HepG2 (cell line): ENCODE measurements around the gene SPOP. TPM values are rescaled to one million over a fixed set of nuclear protein-coding genes. Genes with fewer than 3 reads are reported as not detected.

Source experiments
- CC2D1A ChIP-seq: sonication (generic); formaldehyde crosslinking; IDR thresholded peaks from 2 replicates; pipeline ENCODE4 v1.8.1; 2023; ENCODE audit warnings: mild to moderate bottlenecking, missing genetic modification reagents
- ETV6 ChIP-seq: sonication (generic); formaldehyde crosslinking; conservative IDR thresholded peaks from 2 replicates; pipeline ENCODE4 v1.4.0; 2020; ENCODE audit warnings: missing genetic modification reagents
- GATAD1 ChIP-seq: IDR thresholded peaks from 2 replicates; pipeline ENCODE4 v1.6.1; 2016; ENCODE audit warnings: missing genetic modification reagents, missing compliant biosample characterization
- GFI1 ChIP-seq: sonication (generic); formaldehyde crosslinking; IDR thresholded peaks from 2 replicates; pipeline ENCODE4 v1.5.0; 2020; ENCODE audit warnings: missing genetic modification reagents, mild to moderate bottlenecking, borderline replicate concordance
- HMGA1 ChIP-seq: sonication (generic); formaldehyde crosslinking; conservative IDR thresholded peaks from 2 replicates; pipeline ENCODE4 v1.4.0; 2020; ENCODE audit warnings: missing genetic modification reagents
- KAT2B ChIP-seq: fragments of 150-350 bp; IDR thresholded peaks from 2 replicates; pipeline ENCODE4 v1.6.1; 2014; ENCODE audit warnings: low read depth, low read length, borderline replicate concordance
- MED13 ChIP-seq: sonication (generic); formaldehyde crosslinking; IDR thresholded peaks from 2 replicates; pipeline ENCODE4 v1.5.0; 2020; ENCODE audit warnings: missing genetic modification reagents
- MIXL1 ChIP-seq: IDR thresholded peaks from 2 replicates; pipeline ENCODE4 v1.6.1; 2016
- NBN ChIP-seq: fragments of 450-650 bp; conservative IDR thresholded peaks from 2 replicates; pipeline ENCODE4 v1.6.1; 2017
- ONECUT2 ChIP-seq: sonication (generic); formaldehyde crosslinking; IDR thresholded peaks from 2 replicates; pipeline ENCODE4 v1.4.0; 2020; ENCODE audit warnings: missing genetic modification reagents
- PBX2 ChIP-seq: IDR thresholded peaks from 2 replicates; pipeline ENCODE4 v1.6.1; 2016; ENCODE audit warnings: control low read depth
- POGK ChIP-seq: sonication (generic); formaldehyde crosslinking; conservative IDR thresholded peaks from 2 replicates; pipeline ENCODE4 v1.8.0; 2022; ENCODE audit warnings: mild to moderate bottlenecking, moderate library complexity, missing genetic modification reagents
- RXRB ChIP-seq: IDR thresholded peaks from 2 replicates; pipeline ENCODE4 v1.6.1; 2016; ENCODE audit warnings: borderline replicate concordance, missing genetic modification reagents, missing compliant biosample characterization
- SATB2 ChIP-seq: sonication (generic); formaldehyde crosslinking; IDR thresholded peaks from 2 replicates; pipeline ENCODE4 v1.5.0; 2020; ENCODE audit warnings: missing genetic modification reagents
- SMARCE1 ChIP-seq: fragments of 450-650 bp; IDR thresholded peaks from 2 replicates; pipeline ENCODE4 v1.6.1; 2017; ENCODE audit warnings: borderline replicate concordance
- SNAPC2 ChIP-seq: sonication (generic); formaldehyde crosslinking; IDR thresholded peaks from 2 replicates; pipeline ENCODE4 v1.8.1; 2022; ENCODE audit warnings: mild to moderate bottlenecking, missing genetic modification reagents
- XRCC5 ChIP-seq: fragments of 200-400 bp; formaldehyde crosslinking; optimal IDR thresholded peaks from 2 replicates; pipeline ENCODE3; 2017; ENCODE audit warnings: mild to moderate bottlenecking, low read length
- ZNF17 ChIP-seq: sonication (generic); formaldehyde crosslinking; IDR thresholded peaks from 2 replicates; pipeline ENCODE4 v1.5.0; 2020; ENCODE audit warnings: mild to moderate bottlenecking, missing genetic modification reagents
- ZNF260 ChIP-seq: sonication (generic); formaldehyde crosslinking; IDR thresholded peaks from 2 replicates; pipeline ENCODE4 v1.4.0; 2020; ENCODE audit warnings: missing genetic modification reagents, low read depth, mild to moderate bottlenecking, borderline replicate concordance
- ZNF282 ChIP-seq: fragments of 450-650 bp; IDR thresholded peaks from 2 replicates; pipeline ENCODE4 v1.6.1; 2018; ENCODE audit not compliant: partially characterized antibody
- ZNF3 ChIP-seq: IDR thresholded peaks from 2 replicates; pipeline ENCODE4 v1.7.0; 2017; ENCODE audit warnings: inconsistent platforms
- ZNF335 ChIP-seq: sonication (generic); formaldehyde crosslinking; IDR thresholded peaks from 2 replicates; pipeline ENCODE4 v1.4.0; 2020; ENCODE audit warnings: missing genetic modification reagents
- ZNF776 ChIP-seq: sonication (generic); formaldehyde crosslinking; IDR thresholded peaks from 2 replicates; pipeline ENCODE4 v1.4.0; 2020; ENCODE audit warnings: mild to moderate bottlenecking, missing genetic modification reagents
- polyA plus RNA-seq, 8 experiments: library from polyadenylated mRNA; depleted of rRNA in 3 of 8; stranded (reverse) in 7 of 8; unstranded in 1 of 8; fragments of >200 nt; fragmentation: Illumina TruSeq in 4 of 8; extraction: Trizol in 4 of 8; gene quantifications; 2 replicates each; pipeline versions ENCODE4 v1.2.1 to v1.2.3, GENCODE V29; 2011 to 2016; ENCODE audit warnings: low read depth in 4 of 8, missing spikeins in 1 of 8, mixed read lengths in 1 of 8; ENCODE audit not compliant: insufficient read depth in 1 of 8
- total RNA-seq, 5 experiments: library from RNA; depleted of rRNA; stranded (reverse); fragments of >200 nt; fragmentation: Illumina TruSeq; extraction: Trizol; gene quantifications; 2 replicates each; pipeline ENCODE4 v1.2.3, GENCODE V29; 2016; ENCODE audit warnings: low read depth in 1 of 5
- TF ChIP-seq, protein P1 (sequence below): sonication (generic); formaldehyde crosslinking; IDR thresholded peaks from 2 replicates; pipeline ENCODE4 v1.8.0; 2022; ENCODE audit warnings: mild to moderate bottlenecking, missing genetic modification reagents, borderline replicate concordance
- TF ChIP-seq, protein P2 (sequence below): sonication (generic); formaldehyde crosslinking; IDR thresholded peaks from 2 replicates; pipeline ENCODE4 v1.8.0; 2022; ENCODE audit warnings: mild to moderate bottlenecking, missing genetic modification reagents, moderate library complexity
- TF ChIP-seq, protein P3 (sequence below): sonication (generic); formaldehyde crosslinking; IDR thresholded peaks from 2 replicates; pipeline ENCODE4 v1.5.1; 2020; ENCODE audit warnings: missing genetic modification reagents, mild to moderate bottlenecking, borderline replicate concordance
- TF ChIP-seq, protein P4 (sequence below): sonication (generic); formaldehyde crosslinking; IDR thresholded peaks from 2 replicates; pipeline ENCODE4 v1.8.0; 2022; ENCODE audit warnings: missing genetic modification reagents, low read depth, mild to moderate bottlenecking, borderline replicate concordance

Gene SPOP
- total and polyA plus RNA-seq, 2 of the 13 experiments (the other 11 are each of a cell fraction or from before 2014, with no cell fraction given) = 52.8 to 60.8 TPM

- no peak for TF ChIP-seq ZNF17 (CRISPR knock-in tag)
- no peak for TF ChIP-seq ZNF3 (CRISPR knock-in tag)
- no peak for TF ChIP-seq SATB2 (CRISPR knock-in tag)
- TF ChIP-seq XRCC5 = peak; percentile 72
- TF ChIP-seq ZNF282 = no peak
- TF ChIP-seq HMGA1 = no peak
- no peak for TF ChIP-seq ZNF260 (CRISPR knock-in tag)
- no peak for TF ChIP-seq NBN
- TF ChIP-seq ONECUT2 (CRISPR knock-in tag) = no peak
- TF ChIP-seq MED13 (CRISPR knock-in tag) = no peak
- 0 out of 2 replicates have a peak, but pooled peaks have one; percentile 36 for TF ChIP-seq MIXL1 (CRISPR knock-in tag)
- TF ChIP-seq, protein P1, sequence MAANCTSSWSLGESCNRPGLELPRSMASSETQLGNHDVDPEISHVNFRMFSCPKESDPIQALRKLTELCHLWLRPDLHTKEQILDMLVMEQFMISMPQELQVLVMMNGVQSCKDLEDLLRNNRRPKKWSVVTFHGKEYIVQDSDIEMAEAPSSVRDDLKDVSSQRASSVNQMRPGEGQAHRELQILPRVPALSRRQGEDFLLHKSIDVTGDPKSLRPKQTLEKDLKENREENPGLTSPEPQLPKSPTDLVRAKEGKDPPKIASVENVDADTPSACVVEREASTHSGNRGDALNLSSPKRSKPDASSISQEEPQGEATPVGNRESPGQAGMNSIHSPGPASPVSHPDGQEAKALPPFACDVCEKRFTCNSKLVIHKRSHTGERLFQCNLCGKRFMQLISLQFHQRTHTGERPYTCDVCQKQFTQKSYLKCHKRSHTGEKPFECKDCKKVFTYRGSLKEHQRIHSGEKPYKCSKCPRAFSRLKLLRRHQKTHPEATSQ (CRISPR knock-in tag) = no peak
- TF ChIP-seq POGK (CRISPR knock-in tag) = no peak
- TF ChIP-seq ZNF335 = no peak
- TF ChIP-seq GATAD1 (CRISPR knock-in tag) = no peak
- no peak for TF ChIP-seq SMARCE1
- no peak for TF ChIP-seq KAT2B
- TF ChIP-seq ZNF776 (CRISPR knock-in tag) = no peak
- TF ChIP-seq, protein P2, sequence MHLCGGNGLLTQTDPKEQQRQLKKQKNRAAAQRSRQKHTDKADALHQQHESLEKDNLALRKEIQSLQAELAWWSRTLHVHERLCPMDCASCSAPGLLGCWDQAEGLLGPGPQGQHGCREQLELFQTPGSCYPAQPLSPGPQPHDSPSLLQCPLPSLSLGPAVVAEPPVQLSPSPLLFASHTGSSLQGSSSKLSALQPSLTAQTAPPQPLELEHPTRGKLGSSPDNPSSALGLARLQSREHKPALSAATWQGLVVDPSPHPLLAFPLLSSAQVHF (CRISPR knock-in tag) = no peak
- TF ChIP-seq RXRB (CRISPR knock-in tag) = no peak
- TF ChIP-seq PBX2 (CRISPR knock-in tag) = no peak
- TF ChIP-seq SNAPC2 (CRISPR knock-in tag) = no peak; the same call in 1 of the 2 replicates
- TF ChIP-seq CC2D1A (CRISPR knock-in tag) = no peak
- TF ChIP-seq, protein P3, sequence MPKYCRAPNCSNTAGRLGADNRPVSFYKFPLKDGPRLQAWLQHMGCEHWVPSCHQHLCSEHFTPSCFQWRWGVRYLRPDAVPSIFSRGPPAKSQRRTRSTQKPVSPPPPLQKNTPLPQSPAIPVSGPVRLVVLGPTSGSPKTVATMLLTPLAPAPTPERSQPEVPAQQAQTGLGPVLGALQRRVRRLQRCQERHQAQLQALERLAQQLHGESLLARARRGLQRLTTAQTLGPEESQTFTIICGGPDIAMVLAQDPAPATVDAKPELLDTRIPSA (CRISPR knock-in tag) = no peak
- TF ChIP-seq, protein P4, sequence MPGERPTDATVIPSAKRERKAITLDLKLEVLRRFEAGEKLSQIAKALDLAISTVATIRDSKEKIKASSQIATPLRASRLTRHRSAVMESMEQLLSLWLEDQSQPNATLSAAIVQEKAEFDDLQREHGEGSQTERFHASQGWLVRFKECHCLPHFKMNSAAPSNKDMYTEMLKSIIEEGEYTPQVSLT (CRISPR knock-in tag) = no peak
- TF ChIP-seq ETV6 (CRISPR knock-in tag) = no peak
- no peak for TF ChIP-seq GFI1 (CRISPR knock-in tag)
Observed at GRCh38 chr17:49557312-49558024, 120.4 kb downstream of the SPOP start (continued).
